Loucy (cell line): ENCODE results near the gene CNTRL.

Experiments
- H2AFZ ChIP-seq: fragments of 200-600 bp; sonication (generic); 2 replicates; pipeline ENCODE4 v1.6.0; 2016; ENCODE audit warnings: antibody characterized with exemption, mild to moderate bottlenecking, low read length, moderate library complexity
- H3F3A ChIP-seq: fragments of 200-600 bp; 2 replicates; pipeline ENCODE4 v1.6.0; 2016; ENCODE audit warnings: antibody characterized with exemption, low read depth, mild to moderate bottlenecking
- H3K27me3 ChIP-seq: fragments of 200-600 bp; sonication (generic); 2 replicates; pipeline ENCODE4 v1.6.1; 2014; ENCODE audit warnings: low read length, mild to moderate bottlenecking; ENCODE audit not compliant: insufficient read depth, poor library complexity, severe bottlenecking
- H3K36me3 ChIP-seq: fragments of 200-600 bp; sonication (generic); 2 replicates; pipeline ENCODE4 v1.6.1; 2016; ENCODE audit warnings: low read length; ENCODE audit not compliant: insufficient read depth
- H3K4me1 ChIP-seq: fragments of 200-600 bp; sonication (generic); 2 replicates; pipeline ENCODE4 v1.5.1; 2014; ENCODE audit warnings: low read length, mild to moderate bottlenecking; ENCODE audit not compliant: insufficient read depth, poor library complexity, severe bottlenecking
- H3K4me2 ChIP-seq: fragments of 200-600 bp; sonication (generic); 2 replicates; pipeline ENCODE4 v1.6.0; 2014; ENCODE audit warnings: antibody characterized with exemption, low read length, low read depth, mild to moderate bottlenecking; ENCODE audit not compliant: poor library complexity, severe bottlenecking
- H3K4me3 ChIP-seq: fragments of 200-600 bp; sonication (generic); 2 replicates; pipeline ENCODE4 v1.5.1; 2014; ENCODE audit warnings: low read length, mild to moderate bottlenecking, mixed read lengths; ENCODE audit not compliant: poor library complexity, severe bottlenecking
- H3K79me2 ChIP-seq: fragments of 200-600 bp; sonication (generic); 2 replicates; pipeline ENCODE4 v1.6.1; 2014; ENCODE audit warnings: low read length; ENCODE audit not compliant: insufficient read depth
- H3K9ac ChIP-seq: fragments of 200-600 bp; sonication (generic); 2 replicates; pipeline ENCODE4 v1.6.0; 2014; ENCODE audit warnings: mild to moderate bottlenecking, low read depth, low read length, moderate library complexity; ENCODE audit not compliant: poor library complexity, severe bottlenecking
- H3K9me2 ChIP-seq: fragments of 200-600 bp; sonication (generic); replicated peaks from 2 replicates; pipeline ENCODE4 v1.6.1; 2016; ENCODE audit warnings: low read depth, low read length, mixed read lengths
- H3K9me3 ChIP-seq: fragments of 200-600 bp; sonication (generic); 2 replicates; pipeline ENCODE4 v1.6.1; 2014; ENCODE audit warnings: mild to moderate bottlenecking, antibody characterized with exemption, low read length, low read depth; ENCODE audit not compliant: insufficient read depth
- H4K20me1 ChIP-seq: fragments of 200-600 bp; sonication (generic); 2 replicates; pipeline ENCODE4 v1.6.0; 2014; ENCODE audit warnings: antibody characterized with exemption, low read length, mild to moderate bottlenecking; ENCODE audit not compliant: insufficient read depth, poor library complexity, severe bottlenecking
- EZH2phosphoT487 ChIP-seq: fragments of 200-600 bp; IDR thresholded peaks from 2 replicates; pipeline ENCODE4 v1.6.1; 2018; ENCODE audit warnings: antibody characterized with exemption, mild to moderate bottlenecking, moderate library complexity, borderline replicate concordance
- TF ChIP-seq, protein P1 (sequence below): fragments of 200-600 bp; sonication (generic); conservative IDR thresholded peaks from 2 replicates; pipeline ENCODE4 v1.5.1; 2014; ENCODE audit warnings: mild to moderate bottlenecking, antibody characterized with exemption, low read length

The CNTRL gene

DNA sequence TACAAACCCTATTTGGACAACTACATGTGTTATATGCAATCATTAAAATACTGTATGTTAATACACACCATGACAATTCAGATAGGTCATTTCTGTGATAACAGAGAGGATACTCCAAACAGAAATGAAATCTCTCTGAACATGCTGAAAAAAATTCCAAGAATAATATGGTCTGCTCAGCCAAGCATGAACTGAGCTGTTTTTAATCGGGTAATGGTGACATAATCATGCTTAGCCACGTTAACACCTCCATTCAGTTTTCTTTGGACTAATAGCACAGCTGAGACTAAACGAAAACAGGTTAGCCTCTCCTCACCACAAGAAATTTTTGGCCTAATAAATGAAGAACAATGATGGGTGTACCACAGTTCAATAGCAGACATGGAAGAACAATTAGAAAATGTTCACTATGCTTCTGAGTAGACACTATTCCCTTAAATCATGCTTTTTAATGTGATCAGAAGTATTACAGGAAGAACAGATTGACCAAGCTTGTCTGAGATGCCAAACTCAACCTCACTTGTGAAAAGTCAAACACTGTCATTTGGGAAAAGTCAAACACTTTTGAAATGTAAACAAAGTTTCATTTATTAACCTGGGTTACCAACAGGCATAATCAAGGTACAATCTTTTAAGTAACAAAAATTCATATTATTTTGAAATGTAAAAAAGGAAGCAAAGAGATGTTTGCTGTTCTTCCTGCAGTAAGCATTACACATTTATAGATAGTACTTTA is 107.5 kb downstream of the CNTRL start:
- Histone ChIP-seq H3K4me1 (peaks cover 14% of the 10 kb centered on the region), H3K27me3 (no peaks in the 10 kb centered on the region), H3F3A (peaks cover 4% of the 10 kb centered on the region; the same call in 1 of the 2 replicates), H3K36me3 (peaks cover 81% of the 10 kb centered on the region), H3K9me3 (no peaks in the 10 kb centered on the region), H3K79me2 (peaks cover 56% of the 10 kb centered on the region), H3K9ac (no peak overlapping the region), H3K9me2 (no peaks in the 10 kb centered on the region), H4K20me1 (peaks cover 33% of the 10 kb centered on the region), H3K4me3 (no peak overlapping the region), H3K4me2 (no peak overlapping the region), H2AFZ (no peak overlapping the region)
- no peak for TF ChIP-seq EZH2phosphoT487
- TF ChIP-seq, protein P1, sequence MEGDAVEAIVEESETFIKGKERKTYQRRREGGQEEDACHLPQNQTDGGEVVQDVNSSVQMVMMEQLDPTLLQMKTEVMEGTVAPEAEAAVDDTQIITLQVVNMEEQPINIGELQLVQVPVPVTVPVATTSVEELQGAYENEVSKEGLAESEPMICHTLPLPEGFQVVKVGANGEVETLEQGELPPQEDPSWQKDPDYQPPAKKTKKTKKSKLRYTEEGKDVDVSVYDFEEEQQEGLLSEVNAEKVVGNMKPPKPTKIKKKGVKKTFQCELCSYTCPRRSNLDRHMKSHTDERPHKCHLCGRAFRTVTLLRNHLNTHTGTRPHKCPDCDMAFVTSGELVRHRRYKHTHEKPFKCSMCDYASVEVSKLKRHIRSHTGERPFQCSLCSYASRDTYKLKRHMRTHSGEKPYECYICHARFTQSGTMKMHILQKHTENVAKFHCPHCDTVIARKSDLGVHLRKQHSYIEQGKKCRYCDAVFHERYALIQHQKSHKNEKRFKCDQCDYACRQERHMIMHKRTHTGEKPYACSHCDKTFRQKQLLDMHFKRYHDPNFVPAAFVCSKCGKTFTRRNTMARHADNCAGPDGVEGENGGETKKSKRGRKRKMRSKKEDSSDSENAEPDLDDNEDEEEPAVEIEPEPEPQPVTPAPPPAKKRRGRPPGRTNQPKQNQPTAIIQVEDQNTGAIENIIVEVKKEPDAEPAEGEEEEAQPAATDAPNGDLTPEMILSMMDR, result no peak

DNA sequence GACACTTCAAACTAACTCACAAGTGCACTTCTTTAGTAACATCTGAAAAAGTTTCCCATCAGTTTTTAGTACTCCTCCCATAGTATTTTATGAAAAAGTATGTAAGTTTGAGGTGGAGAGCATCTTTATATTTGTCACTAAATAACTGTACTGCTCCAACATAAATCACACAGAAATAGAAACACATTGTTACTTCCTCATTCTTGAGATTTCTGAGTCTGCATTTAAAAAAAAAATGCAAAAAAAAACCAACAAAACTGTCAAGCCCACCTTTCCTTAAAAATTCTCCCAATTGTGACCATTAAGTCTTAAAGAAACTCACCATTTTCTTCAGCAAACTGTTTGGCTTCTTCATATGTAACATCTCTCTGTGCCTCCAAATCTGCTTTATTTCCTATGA is 108.2 kb downstream of the CNTRL start:
- no peak overlapping the region for H3K4me2 ChIP-seq
- TF ChIP-seq, protein P1, result no peak
- TF ChIP-seq EZH2phosphoT487, result no peak
- H3K27me3 ChIP-seq, result no peaks in the 10 kb centered on the region
- no peak overlapping the region for H2AFZ ChIP-seq
- peaks cover 22% of the 10 kb centered on the region for H3K4me1 ChIP-seq
- peaks cover 63% of the 10 kb centered on the region for H3K79me2 ChIP-seq
- H3K4me3 ChIP-seq, result no peak overlapping the region
- peaks cover 76% of the 10 kb centered on the region for H3K36me3 ChIP-seq
- H4K20me1 ChIP-seq, result peaks cover 41% of the 10 kb centered on the region
- no peak overlapping the region for H3K9ac ChIP-seq
- no peaks in the 10 kb centered on the region for H3K9me3 ChIP-seq
- peaks cover 4% of the 10 kb centered on the region; the same call in 1 of the 2 replicates for H3F3A ChIP-seq
- no peaks in the 10 kb centered on the region for H3K9me2 ChIP-seq

DNA sequence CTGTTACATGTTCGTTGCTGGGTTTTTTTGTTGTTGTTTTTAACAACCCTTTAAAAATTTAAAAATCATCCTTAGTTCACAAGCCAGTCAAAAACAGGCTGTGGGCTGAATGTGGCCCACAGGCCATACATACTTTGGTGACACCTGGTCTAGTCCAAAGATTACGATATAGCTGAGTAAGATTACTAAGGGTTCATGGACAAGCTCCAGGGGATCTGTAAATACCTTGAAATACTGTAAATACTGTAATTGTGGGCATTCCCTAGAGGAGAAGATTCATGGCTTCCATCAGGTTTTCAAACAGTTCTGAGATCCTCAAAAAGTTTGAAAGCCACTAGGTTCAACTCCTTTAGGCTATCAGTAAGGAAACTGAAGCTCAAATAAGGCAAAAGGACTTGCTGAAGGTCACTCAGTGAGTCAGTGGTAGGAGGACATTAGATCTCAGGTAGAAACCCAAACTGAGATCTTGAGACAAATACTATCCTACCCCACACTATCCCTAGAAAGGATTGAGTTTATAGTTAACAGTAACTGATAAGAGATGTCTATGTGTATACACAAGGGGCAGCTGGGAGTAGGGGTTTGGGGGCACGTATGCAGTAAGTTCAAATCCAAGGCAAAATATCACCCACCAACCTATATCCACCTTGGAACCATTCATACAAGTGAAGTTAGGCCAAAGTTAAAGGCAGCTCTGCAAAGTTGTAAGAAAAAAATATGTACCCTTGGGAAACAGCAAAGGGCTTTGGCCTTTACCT is 109.1 kb downstream of the CNTRL start:
- H2AFZ ChIP-seq, result no peak overlapping the region
- no peak overlapping the region for H3K4me2 ChIP-seq
- H4K20me1 ChIP-seq, result peaks cover 49% of the 10 kb centered on the region
- H3K4me3 ChIP-seq, result no peak overlapping the region
- peaks cover 70% of the 10 kb centered on the region for H3K79me2 ChIP-seq
- H3K27me3 ChIP-seq, result no peaks in the 10 kb centered on the region
- H3K9ac ChIP-seq, result no peak overlapping the region
- no peaks in the 10 kb centered on the region for H3F3A ChIP-seq
- TF ChIP-seq, protein P1, result no peak
- no peak for TF ChIP-seq EZH2phosphoT487
- peaks cover 24% of the 10 kb centered on the region for H3K4me1 ChIP-seq
- peaks cover 69% of the 10 kb centered on the region for H3K36me3 ChIP-seq
- no peaks in the 10 kb centered on the region for H3K9me2 ChIP-seq
- no peaks in the 10 kb centered on the region for H3K9me3 ChIP-seq
